Gastroesophageal sphincter (tissue), 2 donors: ENCODE data around the gene PPP2R5B.

Experiments
- POLR2A ChIP-seq, 2 donors: fragments of 450-650 bp; IDR thresholded peaks; one replicate each; pipeline ENCODE4 v1.6.1; 2017; ENCODE audit warnings: antibody characterized with exemption in 2 of 2, mild to moderate bottlenecking in 2 of 2, moderate library complexity in 1 of 2
- POLR2AphosphoS5 ChIP-seq: sonication (generic); formaldehyde crosslinking; IDR thresholded peaks from one replicate; pipeline ENCODE4 v1.6.1; 2017; ENCODE audit warnings: antibody characterized with exemption

DNA sequence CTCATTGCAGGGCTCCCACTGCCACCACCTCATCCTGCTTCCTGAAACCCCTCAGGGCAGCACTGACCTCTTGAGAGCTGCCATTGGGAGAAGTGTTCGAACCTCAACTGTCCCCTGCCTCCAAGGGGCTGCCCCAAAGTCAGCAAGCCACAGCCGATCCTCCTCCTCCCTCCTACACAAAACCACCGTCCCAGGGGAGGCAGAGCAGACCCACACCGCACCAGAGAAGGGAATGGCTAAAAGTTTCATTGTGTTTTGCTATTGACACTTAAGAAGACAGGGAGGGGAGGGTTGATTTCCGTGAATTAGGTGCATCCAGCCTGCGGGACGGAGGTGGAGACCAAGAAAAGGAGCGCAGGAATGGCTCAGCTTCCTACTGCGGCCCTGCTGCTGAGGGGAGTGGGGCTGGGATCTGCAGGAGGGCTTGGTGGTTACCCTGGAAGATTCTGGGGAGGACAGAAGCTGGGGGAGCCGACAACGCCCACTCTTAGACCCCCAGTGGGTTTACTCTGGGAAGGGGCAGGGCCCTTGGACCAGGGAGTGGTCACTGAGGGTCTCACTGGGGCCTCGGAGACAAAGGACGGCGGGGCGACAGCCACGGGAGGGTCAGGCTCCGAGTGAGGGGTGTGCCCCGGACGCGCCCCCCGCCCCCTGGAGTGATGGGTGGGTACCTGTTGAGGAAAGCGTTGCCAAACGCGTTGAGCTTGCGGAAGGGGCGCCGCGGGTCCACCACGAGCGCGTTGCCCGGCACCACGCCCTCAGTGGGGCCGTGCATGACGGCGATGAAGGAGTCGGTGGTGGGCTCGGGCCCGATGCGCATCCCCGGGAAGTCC is 46.9 kb upstream of the PPP2R5B start:
- TF ChIP-seq POLR2AphosphoS5 (no peak), POLR2A (IDR thresholded peaks at IDR 0.05) (no peak)
